OCI-LY3 (cell line): ENCODE measurements around the gene SLC2A4RG.

Source experiments
- EZH2phosphoT487 ChIP-seq: fragments of 200-600 bp; shearing (Covaris generic); IDR thresholded peaks from 2 replicates; pipeline ENCODE4 v1.6.1; 2018; ENCODE audit warnings: antibody characterized with exemption, mixed run types, low read depth
- TF ChIP-seq, protein P1 (sequence below): fragments of 200-600, 300-600 bp; sonication (generic); IDR thresholded peaks from 2 replicates; pipeline ENCODE4 v1.5.1; 2014; ENCODE audit warnings: antibody characterized with exemption, low read length, low read depth

DNA sequence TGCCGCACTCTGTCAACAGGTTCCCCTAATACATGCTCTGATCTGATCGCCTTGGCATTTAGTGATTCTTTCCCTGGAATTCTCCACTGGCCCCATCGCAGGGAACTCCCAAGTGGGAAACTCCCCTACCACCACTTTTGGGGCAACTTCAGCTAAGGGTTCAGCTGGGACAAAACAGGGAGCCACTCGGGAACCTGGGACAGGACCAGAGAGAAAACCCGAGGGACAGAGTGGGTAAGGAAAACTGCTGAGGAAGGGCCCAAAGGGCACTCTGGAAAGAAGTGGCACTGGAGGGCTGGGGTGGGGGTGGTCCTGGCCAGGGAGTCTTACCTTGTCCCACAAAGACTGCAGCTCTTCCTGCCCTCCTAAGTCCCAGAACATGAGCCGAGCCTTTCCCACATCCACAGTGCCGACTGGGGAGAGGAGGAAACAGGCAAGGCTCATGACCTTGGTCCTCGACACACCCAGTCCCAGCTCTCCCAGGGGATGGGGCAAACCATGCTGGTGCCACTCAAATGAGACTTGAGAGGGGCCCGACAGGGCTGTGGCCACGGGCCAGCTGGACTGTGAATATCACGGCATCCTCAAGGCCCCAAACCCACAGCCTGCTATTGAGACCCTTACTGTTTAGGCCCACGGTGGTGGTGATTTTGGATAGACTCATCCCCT, 33.4 kb upstream of the SLC2A4RG start:
- TF ChIP-seq, protein P1, sequence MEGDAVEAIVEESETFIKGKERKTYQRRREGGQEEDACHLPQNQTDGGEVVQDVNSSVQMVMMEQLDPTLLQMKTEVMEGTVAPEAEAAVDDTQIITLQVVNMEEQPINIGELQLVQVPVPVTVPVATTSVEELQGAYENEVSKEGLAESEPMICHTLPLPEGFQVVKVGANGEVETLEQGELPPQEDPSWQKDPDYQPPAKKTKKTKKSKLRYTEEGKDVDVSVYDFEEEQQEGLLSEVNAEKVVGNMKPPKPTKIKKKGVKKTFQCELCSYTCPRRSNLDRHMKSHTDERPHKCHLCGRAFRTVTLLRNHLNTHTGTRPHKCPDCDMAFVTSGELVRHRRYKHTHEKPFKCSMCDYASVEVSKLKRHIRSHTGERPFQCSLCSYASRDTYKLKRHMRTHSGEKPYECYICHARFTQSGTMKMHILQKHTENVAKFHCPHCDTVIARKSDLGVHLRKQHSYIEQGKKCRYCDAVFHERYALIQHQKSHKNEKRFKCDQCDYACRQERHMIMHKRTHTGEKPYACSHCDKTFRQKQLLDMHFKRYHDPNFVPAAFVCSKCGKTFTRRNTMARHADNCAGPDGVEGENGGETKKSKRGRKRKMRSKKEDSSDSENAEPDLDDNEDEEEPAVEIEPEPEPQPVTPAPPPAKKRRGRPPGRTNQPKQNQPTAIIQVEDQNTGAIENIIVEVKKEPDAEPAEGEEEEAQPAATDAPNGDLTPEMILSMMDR = no peak
- TF ChIP-seq EZH2phosphoT487 = no peak
